Ascending aorta (tissue), 2 donors: ENCODE data around the gene PPP4R3B. TPM values are rescaled to one million over a fixed set of nuclear protein-coding genes. Genes with fewer than 3 reads are reported as not detected.
"Not testable (repeated sequence)": the region's sequence is repeated elsewhere in the genome, so short reads cannot be mapped to it uniquely, and the experiment has no call there.

Experiments used
- DNase-seq, 2 donors: peaks; one replicate each; pipeline ENCODE4 v3.0.0-alpha.2; 2019; ENCODE audit warnings: low spot score in 2 of 2
- H3K27ac ChIP-seq, 2 donors: fragments of 200-600 bp; sonication (generic); one replicate each; pipeline ENCODE4 v1.5.1; 2016 to 2017; ENCODE audit warnings: mild to moderate bottlenecking in 1 of 2
- H3K27me3 ChIP-seq: fragments of 200-600 bp; sonication (generic); one replicate; pipeline ENCODE4 v1.5.1; 2017
- H3K36me3 ChIP-seq, 2 donors: fragments of 200-600 bp; sonication (generic); one replicate each; pipeline ENCODE4 v1.5.1; 2016
- H3K4me1 ChIP-seq, 2 donors: fragments of 200-600 bp; sonication (generic); one replicate each; pipeline ENCODE4 v1.5.1; 2016 to 2017; ENCODE audit warnings: mild to moderate bottlenecking in 1 of 2
- H3K4me3 ChIP-seq, 2 donors: fragments of 200-600 bp; sonication (generic); one replicate each; pipeline ENCODE4 v1.5.1; 2016 to 2017; ENCODE audit warnings: mild to moderate bottlenecking in 1 of 2
- H3K9me3 ChIP-seq, 2 donors: fragments of 200-600 bp; sonication (generic); one replicate each; pipeline ENCODE4 v1.5.1; 2016
- CTCF ChIP-seq, 3 experiments: fragments of 200-600 bp in 2 of 3; fragments of 450-650 bp in 1 of 3; sonication (generic) in 2 of 3; IDR thresholded peaks; one replicate each; pipeline ENCODE4 v1.5.1; 2016 to 2019; ENCODE audit warnings: antibody characterized with exemption in 3 of 3, mild to moderate bottlenecking in 1 of 3, moderate library complexity in 1 of 3
- intact Hi-C: fragments of 100-400 bp; cut with DNase I; formaldehyde crosslinking; loops from one replicate; pipeline ENCODE4 v1.15.1; 2023
- total RNA-seq: library from RNA; depleted of rRNA; stranded (reverse); fragments of >200 nt; gene quantifications from one replicate; pipeline ENCODE4 v1.1.0, GENCODE V29; 2016

Gene PPP4R3B
- total RNA-seq, 1 donor from 2014 or later = 18.2 TPM

- peaks cover 9 to 20% of the 10 kb centered on the region in 2 donors for H3K36me3 ChIP-seq
- TF ChIP-seq CTCF (IDR thresholded peaks at IDR 0.05) = no peak
- H3K4me1 ChIP-seq = peaks cover 3 to 9% of the 10 kb centered on the region in 2 donors
- H3K27me3 ChIP-seq = no peaks in the 10 kb centered on the region
- H3K9me3 ChIP-seq = no peaks in the 10 kb centered on the region
- H3K4me3 ChIP-seq = no peak overlapping the region
- no peak overlapping the region for H3K27ac ChIP-seq
- intact Hi-C loops = no loop called here
- no peak for DNase-seq
Measured at GRCh38 chr2:55607717-55608116, 9.7 kb downstream of the PPP4R3B start.

- H3K4me1 ChIP-seq = peaks cover 3 to 9% of the 10 kb centered on the region in 2 donors
- no peak overlapping the region for H3K4me3 ChIP-seq
Measured at GRCh38 chr2:55604027-55604565, 13.3 kb downstream of the PPP4R3B start.

GRCh38 chr2:55601849-55602248, 15.6 kb downstream of the PPP4R3B start:
- Histone ChIP-seq H3K4me1 (peaks cover 3 to 7% of the 10 kb centered on the region in 2 donors), H3K27ac (no peak overlapping the region), H3K4me3 (no peak overlapping the region), H3K9me3 (no peaks in the 10 kb centered on the region), H3K27me3 (no peaks in the 10 kb centered on the region), H3K36me3 (peaks cover 14 to 23% of the 10 kb centered on the region in 2 donors)
- no peak for DNase-seq
- intact Hi-C loops = no loop called here
- no peak for TF ChIP-seq CTCF (IDR thresholded peaks at IDR 0.05)

More at GRCh38 chr2:55604027-55604565, 13.3 kb downstream of the PPP4R3B start:
- Histone ChIP-seq H3K27ac (peak overlapping the region; percentile 4 to 66), H3K9me3 (no peaks in the 10 kb centered on the region), H3K27me3 (no peaks in the 10 kb centered on the region), H3K36me3 (peaks cover 0 to under 1% of the 10 kb centered on the region in 2 donors)
- no peak for TF ChIP-seq CTCF (IDR thresholded peaks at IDR 0.05)
- intact Hi-C loops = no loop called here
- DNase-seq = no peak

- intact Hi-C loops = no loop called here
- Histone ChIP-seq H3K27ac (no peak overlapping the region), H3K4me3 (no peak overlapping the region), H3K36me3 (peaks cover 14 to 23% of the 10 kb centered on the region in 2 donors), H3K27me3 (no peaks in the 10 kb centered on the region), H3K4me1 (no peaks in the 10 kb centered on the region), H3K9me3 (no peaks in the 10 kb centered on the region)
- no peak for DNase-seq
- no peak for TF ChIP-seq CTCF (IDR thresholded peaks at IDR 0.05)
Measured at GRCh38 chr2:55598056-55598795, 19.2 kb downstream of the PPP4R3B start.

- H3K4me3 ChIP-seq, H3K27me3 ChIP-seq, H3K4me1 ChIP-seq, H3K9me3 ChIP-seq, H3K27ac ChIP-seq, DNase-seq, intact Hi-C loops: not testable (repeated sequence)
- H3K36me3 ChIP-seq = peaks cover 14 to 23% of the 10 kb centered on the region in 2 donors
Measured at GRCh38 chr2:55596795-55597194, 20.6 kb downstream of the PPP4R3B start.

- Histone ChIP-seq H3K27ac (no peak overlapping the region), H3K27me3 (no peaks in the 10 kb centered on the region), H3K4me3 (no peak overlapping the region), H3K4me1 (peaks cover 0 to 4% of the 10 kb centered on the region in 2 donors), H3K36me3 (peaks cover 19 to 23% of the 10 kb centered on the region in 2 donors), H3K9me3 (no peaks in the 10 kb centered on the region)
- DNase-seq = no peak
- no peak for TF ChIP-seq CTCF (IDR thresholded peaks at IDR 0.05)
- intact Hi-C loops = no loop called here
Measured at GRCh38 chr2:55595536-55595935, 21.9 kb downstream of the PPP4R3B start.
